Activated CD8-positive, alpha-beta memory T cell treated with anti-CD3 and anti-CD28 coated beads for 1 hour (primary cell): ENCODE measurements around the gene SLC50A1.
"Not testable (repeated sequence)": the region's sequence is repeated elsewhere in the genome, so short reads cannot be mapped to it uniquely, and the experiment has no call there.

Experiments used
- DNase-seq, 2 donors: peaks; one replicate each; pipeline ENCODE4 v3.0.0-alpha.2; 2020; ENCODE audit warnings: low read depth in 1 of 2; ENCODE audit errors: extremely low read depth in 1 of 2

Gene SLC50A1

DNA sequence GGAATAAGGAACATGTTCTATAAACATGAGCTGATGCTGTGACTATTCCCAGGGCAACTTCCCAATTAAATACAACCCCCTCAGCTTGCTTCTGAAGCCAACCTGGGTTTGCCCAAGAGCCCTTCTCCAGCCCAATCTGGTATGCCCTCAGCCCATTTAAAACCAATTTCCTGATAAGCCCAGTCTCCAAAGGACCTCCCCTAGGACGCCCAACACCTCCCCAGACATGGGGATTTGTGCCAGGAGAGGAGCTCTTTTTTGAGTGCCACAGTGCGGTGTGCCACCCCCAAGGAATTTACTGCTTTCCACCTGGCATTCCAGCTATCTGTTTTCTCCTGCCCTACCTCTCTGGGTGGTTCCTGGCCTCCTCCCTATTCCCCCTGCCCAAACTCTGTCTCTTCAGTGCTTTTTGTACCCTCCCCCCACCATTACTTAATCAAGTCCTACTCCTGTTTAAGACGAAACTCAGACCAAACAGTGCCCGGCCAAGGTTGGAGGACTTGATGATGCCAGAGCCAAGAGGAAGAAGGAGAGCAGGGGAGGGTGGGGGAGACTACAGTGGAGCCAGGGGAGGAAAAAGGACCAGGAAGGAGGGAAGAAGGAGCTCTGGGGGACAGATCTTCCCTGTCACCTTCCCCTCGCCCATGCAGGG is 19.4 kb upstream of the SLC50A1 start:
- no peak for DNase-seq

DNA sequence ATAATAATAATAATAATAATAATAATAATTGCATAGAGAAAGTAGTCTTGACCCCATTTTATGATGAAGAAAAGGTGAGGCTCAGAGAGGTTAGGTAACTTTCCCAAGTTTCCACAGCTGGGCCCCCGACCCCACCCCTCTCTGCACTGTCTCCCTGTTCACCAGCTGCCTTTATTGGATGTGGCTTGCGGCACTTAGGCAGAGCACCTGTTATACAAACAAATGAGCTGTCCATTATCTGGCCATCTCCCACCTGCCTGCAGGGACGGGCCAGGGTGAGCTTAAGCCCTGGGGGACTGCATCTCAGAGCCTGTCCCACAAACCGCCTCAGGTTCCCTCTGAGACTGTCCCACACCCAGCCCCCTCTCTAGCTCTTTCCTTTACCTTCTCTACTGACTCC is 18.0 kb upstream of the SLC50A1 start:
- DNase-seq: no peak

GRCh38 chr1:155118090-155118489 is 17.6 kb upstream of the SLC50A1 start:
- DNase-seq: not testable (repeated sequence)

- DNase-seq: no peak
Observed at GRCh38 chr1:155120253-155120652, 15.4 kb upstream of the SLC50A1 start.

- DNase-seq: no peak
Observed at GRCh38 chr1:155121249-155121648, 14.4 kb upstream of the SLC50A1 start.

GRCh38 chr1:155122308-155122707 is 13.3 kb upstream of the SLC50A1 start:
- no peak for DNase-seq

- no peak for DNase-seq
Observed at GRCh38 chr1:155123801-155124200, 11.9 kb upstream of the SLC50A1 start.

- no peak for DNase-seq
Observed at GRCh38 chr1:155124503-155125463, 10.9 kb upstream of the SLC50A1 start.

- no peak for DNase-seq
Observed at GRCh38 chr1:155125511-155125945, 10.1 kb upstream of the SLC50A1 start.

GRCh38 chr1:155125946-155126555 is 9.6 kb upstream of the SLC50A1 start:
- DNase-seq: no peak

- DNase-seq: no peak
Observed at GRCh38 chr1:155126556-155127104, 9.0 kb upstream of the SLC50A1 start.

GRCh38 chr1:155127105-155127966 is 8.3 kb upstream of the SLC50A1 start, which contains the start of gene EFNA1:
TSS of gene EFNA1 (plus strand) at chr1:155127876. CDS start at chr1:155127978, 102 bp downstream.
- DNase-seq: no peak

DNA sequence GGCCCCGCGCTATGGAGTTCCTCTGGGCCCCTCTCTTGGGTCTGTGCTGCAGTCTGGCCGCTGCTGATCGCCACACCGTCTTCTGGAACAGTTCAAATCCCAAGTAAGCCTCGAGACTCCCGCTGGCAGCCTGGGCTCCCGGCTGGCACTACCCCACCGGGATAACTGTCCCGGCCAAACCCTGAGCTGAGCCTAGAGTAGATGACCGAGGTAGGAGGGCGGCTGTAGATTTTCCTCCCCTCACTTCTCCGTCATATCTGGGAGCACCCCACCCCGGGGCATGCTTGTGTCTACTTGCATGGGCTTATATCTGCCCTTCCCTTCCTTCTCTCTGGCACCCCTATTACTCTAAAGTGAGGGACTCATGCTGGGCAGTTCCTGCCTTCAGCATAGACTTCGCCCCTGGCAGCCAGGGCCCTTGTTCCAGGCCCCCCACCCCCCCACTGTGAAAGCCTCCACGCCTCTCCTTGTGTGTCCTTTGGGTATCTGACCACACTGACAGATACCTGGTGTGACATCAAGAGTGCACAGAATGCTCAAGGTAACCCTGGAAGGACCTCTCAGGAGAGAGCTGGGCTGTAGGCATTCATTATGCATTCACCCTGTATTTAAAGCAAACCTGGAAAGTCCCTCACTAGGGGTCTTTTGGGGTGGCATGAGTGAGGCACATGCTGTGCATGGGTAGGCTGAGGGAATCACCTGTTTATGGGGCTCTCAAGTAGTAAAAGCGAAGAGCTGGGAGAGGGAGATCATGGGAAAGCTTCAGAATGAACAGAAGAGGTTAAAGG is 7.5 kb upstream of the SLC50A1 start:
- DNase-seq: no peak

DNA sequence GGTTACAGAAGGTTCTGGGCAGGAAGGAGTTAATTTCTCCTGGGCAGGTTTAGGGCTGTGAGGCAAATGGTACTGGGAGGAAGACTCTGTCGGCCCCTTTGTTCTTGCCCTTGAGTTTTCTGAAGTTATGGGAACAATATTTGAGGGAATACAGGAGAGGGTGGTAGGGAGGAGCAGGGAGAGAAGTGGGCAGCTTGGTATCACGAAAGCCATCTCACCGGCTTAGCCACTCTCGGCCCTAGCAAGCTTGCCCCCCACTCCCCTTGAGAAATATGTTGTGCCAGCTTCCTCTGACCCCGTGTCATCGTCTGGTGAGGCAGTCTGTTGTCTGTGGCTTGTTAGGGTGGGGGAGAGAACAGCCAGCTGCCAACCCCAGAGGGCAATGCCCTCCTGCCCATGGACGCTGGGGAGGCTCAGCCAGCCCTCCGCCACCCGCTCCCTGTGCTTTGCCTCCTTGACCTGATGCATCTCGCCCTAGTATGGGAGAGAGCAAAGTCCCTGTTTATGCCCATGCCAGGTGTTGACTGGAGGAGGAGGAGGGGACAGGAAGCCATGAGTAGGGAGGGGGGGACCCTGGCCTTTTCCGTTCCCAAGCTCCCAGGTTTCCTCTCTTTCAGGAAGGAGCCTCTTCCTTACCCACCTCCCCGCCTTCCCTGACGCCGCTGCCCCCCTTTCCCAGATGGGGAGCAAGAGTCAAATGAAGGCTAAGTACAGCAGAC is 6.7 kb upstream of the SLC50A1 start:
- DNase-seq: no peak

DNA sequence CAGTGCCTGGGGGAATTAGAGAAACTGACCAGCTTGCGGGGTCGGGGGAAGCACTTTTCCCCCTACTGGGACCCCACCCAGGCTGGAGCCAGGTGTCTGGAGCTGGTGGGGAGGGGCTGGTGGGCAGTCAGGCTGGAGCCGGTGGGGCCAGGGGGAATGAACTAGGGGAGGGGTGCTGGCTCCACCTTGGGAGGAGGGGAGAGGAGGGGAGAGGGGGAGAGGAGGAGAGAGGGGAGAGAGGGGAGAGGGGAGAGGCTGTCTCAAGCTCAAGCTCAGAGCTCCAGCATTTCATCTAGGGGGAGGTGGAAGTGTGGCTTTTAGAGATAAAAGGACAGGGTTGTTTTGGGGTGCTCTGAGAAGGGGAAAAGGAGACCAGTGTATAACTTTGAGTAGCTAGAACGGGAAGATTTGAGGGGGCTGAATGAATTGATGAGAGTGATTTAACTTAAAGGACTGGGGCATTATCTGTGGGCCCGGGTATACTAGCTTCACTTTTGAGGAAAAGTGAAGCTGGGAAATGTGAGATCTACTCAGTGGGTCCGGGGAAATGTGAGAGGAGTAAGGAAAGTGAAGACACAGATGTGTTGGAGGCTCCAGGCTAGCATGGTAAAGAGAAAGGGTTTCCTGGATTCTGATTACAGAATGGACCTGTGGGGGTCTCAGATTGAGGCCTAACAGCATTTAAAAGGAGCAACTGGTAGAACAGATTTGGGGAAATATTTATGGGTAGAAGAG is 5.2 kb upstream of the SLC50A1 start:
- no peak for DNase-seq

GRCh38 chr1:155131285-155131684 is 4.4 kb upstream of the SLC50A1 start:
- no peak for DNase-seq

- DNase-seq: no peak
Observed at GRCh38 chr1:155131856-155132255, 3.8 kb upstream of the SLC50A1 start.

DNA sequence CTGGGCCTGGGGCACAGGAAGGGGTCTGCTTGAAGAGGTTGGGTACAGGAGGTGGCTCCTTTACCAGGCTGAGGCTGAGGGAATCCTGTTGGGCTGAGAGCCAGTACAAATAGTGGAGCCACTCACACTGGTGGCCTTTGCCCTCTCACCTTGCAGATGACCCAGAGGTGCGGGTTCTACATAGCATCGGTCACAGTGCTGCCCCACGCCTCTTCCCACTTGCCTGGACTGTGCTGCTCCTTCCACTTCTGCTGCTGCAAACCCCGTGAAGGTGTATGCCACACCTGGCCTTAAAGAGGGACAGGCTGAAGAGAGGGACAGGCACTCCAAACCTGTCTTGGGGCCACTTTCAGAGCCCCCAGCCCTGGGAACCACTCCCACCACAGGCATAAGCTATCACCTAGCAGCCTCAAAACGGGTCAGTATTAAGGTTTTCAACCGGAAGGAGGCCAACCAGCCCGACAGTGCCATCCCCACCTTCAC is 1.8 kb upstream of the SLC50A1 start:
- DNase-seq: no peak
